ENCODE results near the gene ZNF644. TPM values are rescaled to one million over a fixed set of nuclear protein-coding genes. Genes with fewer than 3 reads are reported as not detected.
A peak's percentile ranks its signal among the peaks of the same experiment; 100 is the strongest.

The ZNF644 gene
- total and polyA plus RNA-seq, 4 experiments from 2014 or later = 53.2 to 76.3 (median 67.5) TPM

DNA sequence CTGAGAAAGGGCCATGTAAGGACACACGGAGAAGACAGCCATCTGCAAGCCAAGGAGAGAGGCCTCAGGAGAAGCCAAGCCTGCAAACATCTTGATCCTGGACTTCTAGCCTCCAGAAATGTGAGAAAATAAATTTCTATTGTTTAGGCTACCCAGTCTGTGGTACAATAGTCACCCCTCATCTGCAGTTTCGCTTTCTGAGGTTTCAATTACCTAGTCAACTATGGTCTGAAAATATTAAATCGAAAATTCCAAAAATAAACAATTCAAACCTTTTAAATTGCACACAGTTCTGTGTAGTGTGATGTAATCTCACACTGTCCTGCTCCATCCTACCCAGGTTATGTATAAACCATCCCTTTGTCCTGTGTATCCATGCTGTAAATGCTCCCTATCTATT is 52.6 kb downstream of the ZNF644 start:
- POLR2A ChIA-PET (ENCODE audit: partially characterized antibody) = no interaction called here
- H3K36me3 ChIP-seq (ENCODE audit: insufficient read depth, low read length) = peaks cover 4% of the 10 kb centered on the region
- intact Hi-C loops (cut with micrococcal nuclease) = no loop called here
- Mint-ChIP-seq H3K4me1 (peaks cover 27 to 57% (median 42%) of the 10 kb centered on the region in 4 donors), H3K9me3 (no peaks in the 10 kb centered on the region), H3K27me3 (no peaks in the 10 kb centered on the region), H3K4me3 (no peak overlapping the region), H3K27ac (peak overlapping the region in 2 of 7 donors; percentile 29 to 74), H3K36me3 (peaks cover 24 to 30% of the 10 kb centered on the region in 2 donors)
- no peaks in the 10 kb centered on the region for H3K9me3 ChIP-seq (ENCODE audit: control insufficient read depth in 1 of 2, low read length in 2 of 2)
- CTCF ChIA-PET (ENCODE audit: partially characterized antibody) = no interaction called here
- no peak overlapping the region for H3K27ac ChIP-seq (ENCODE audit: low read depth, low read length)
- H3K27me3 ChIP-seq (ENCODE audit: insufficient read depth, low read length) = no peaks in the 10 kb centered on the region
- DNase-seq = no peak
- H3K4me1 ChIP-seq (ENCODE audit: insufficient read depth, low read length) = peaks cover 17% of the 10 kb centered on the region
- no peak overlapping the region for H3K4me3 ChIP-seq (ENCODE audit: low read length in 2 of 2)

DNA sequence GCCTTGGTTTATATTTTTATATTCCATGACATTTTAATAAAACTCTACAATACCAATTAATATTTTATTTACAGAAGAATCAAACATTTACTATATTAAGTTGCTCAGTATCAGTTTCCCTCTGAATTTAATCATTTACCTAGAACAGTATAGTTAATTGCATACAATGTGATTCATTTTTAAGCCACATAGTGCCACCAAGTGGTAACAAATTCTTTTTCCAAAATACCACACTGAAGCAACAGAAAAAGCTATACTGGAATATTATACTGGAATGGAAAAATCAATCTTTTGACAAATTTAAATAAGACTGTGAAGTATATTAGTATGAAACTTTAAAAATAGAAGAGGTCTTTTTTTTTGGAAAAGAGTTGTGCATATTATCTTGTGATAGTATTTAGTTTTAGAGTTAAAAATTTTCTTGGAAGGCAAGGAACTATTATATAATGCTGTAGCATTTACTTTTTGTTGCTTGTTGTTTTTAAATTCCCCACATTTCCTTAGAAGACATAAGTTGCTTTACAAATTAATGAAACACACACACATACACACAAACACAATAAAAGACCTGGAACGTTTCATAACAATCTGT is 57.3 kb downstream of the ZNF644 start:
- Mint-ChIP-seq H3K36me3 (peaks cover 9 to 21% of the 10 kb centered on the region in 2 donors), H3K27ac (peak overlapping the region in 1 of 7 donors; percentile 22), H3K9me3 (no peaks in the 10 kb centered on the region), H3K4me1 (peaks cover 31 to 56% (median 47%) of the 10 kb centered on the region in 4 donors), H3K4me3 (no peak overlapping the region), H3K27me3 (no peaks in the 10 kb centered on the region)
- no peaks in the 10 kb centered on the region for H3K36me3 ChIP-seq (ENCODE audit: insufficient read depth, low read length)
- no peak overlapping the region for H3K27ac ChIP-seq (ENCODE audit: low read depth, low read length)
- no peaks in the 10 kb centered on the region for H3K9me3 ChIP-seq (ENCODE audit: control insufficient read depth in 1 of 2, low read length in 2 of 2)
- peaks cover 14% of the 10 kb centered on the region for H3K4me1 ChIP-seq (ENCODE audit: insufficient read depth, low read length)
- no peak overlapping the region for H3K4me3 ChIP-seq (ENCODE audit: low read length in 2 of 2)
- CTCF ChIA-PET (ENCODE audit: partially characterized antibody) = interaction anchor here (0.8 to 2.9 kb wide), 4 partner anchors 243 to 385 kb away, joined by 3 to 18 read pairs (median 4); no protein-coding TSS in a partner anchor
- DNase-seq = peak in 2 of 5 donors; percentile 14 to 15
- POLR2A ChIA-PET (ENCODE audit: partially characterized antibody) = interaction anchor here (1.0 kb wide), 1 partner anchor 57 kb away, joined by 5 read pairs; the partner anchor contains the start of gene ZNF644
- H3K27me3 ChIP-seq (ENCODE audit: insufficient read depth, low read length) = no peaks in the 10 kb centered on the region
- intact Hi-C loops (cut with micrococcal nuclease) = loop anchor here (1.0 kb wide), 1 partner anchor 243 kb away; no protein-coding TSS in a partner anchor

DNA sequence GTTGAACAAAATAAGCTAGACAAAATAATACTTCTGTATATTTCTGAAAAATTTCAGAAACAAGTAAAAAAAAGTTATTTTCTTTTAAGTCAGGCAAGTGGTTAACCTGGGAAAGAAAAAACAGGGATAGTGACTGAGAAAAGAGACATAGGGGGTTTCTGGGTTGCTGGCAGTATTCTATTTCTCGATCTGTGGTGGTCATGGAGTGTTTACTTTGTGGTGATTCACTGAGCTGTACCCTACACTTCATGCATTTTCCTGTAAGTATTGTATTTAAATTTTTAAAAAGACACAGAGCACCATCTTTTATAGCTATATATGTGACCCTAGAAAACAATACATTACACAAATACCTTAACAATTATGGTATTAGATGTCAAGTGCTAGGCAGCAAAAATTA is 58.2 kb downstream of the ZNF644 start:
- peaks cover 33 to 54% (median 45%) of the 10 kb centered on the region in 4 donors for H3K4me1 Mint-ChIP-seq
- H3K27me3 ChIP-seq (ENCODE audit: insufficient read depth, low read length) = no peaks in the 10 kb centered on the region
- H3K27ac Mint-ChIP-seq = peak overlapping the region in 1 of 7 donors; percentile 6
- H3K36me3 ChIP-seq (ENCODE audit: insufficient read depth, low read length) = no peaks in the 10 kb centered on the region
- DNase-seq = no peak
- ChIA-PET POLR2A (ENCODE audit: partially characterized antibody) (interaction anchor here (1.0 kb wide), 1 partner anchor 58 kb away, joined by 5 read pairs; the partner anchor contains the start of gene ZNF644), CTCF (ENCODE audit: partially characterized antibody) (interaction anchor here (0.7 to 2.9 kb wide), 4 partner anchors 242 to 384 kb away, joined by 3 to 18 read pairs (median 4); no protein-coding TSS in a partner anchor)
- no peak overlapping the region for H3K4me3 ChIP-seq (ENCODE audit: low read length in 2 of 2)
- H3K9me3 ChIP-seq (ENCODE audit: control insufficient read depth in 1 of 2, low read length in 2 of 2) = no peaks in the 10 kb centered on the region
- no peak overlapping the region for H3K4me3 Mint-ChIP-seq
- H3K27me3 Mint-ChIP-seq = no peaks in the 10 kb centered on the region
- intact Hi-C loops (cut with micrococcal nuclease) = loop anchor here (1.0 kb wide), 1 partner anchor 242 kb away; no protein-coding TSS in a partner anchor
- peaks cover 5% of the 10 kb centered on the region for H3K4me1 ChIP-seq (ENCODE audit: insufficient read depth, low read length)
- H3K27ac ChIP-seq (ENCODE audit: low read depth, low read length) = no peak overlapping the region
- peaks cover 14 to 23% of the 10 kb centered on the region in 2 donors for H3K36me3 Mint-ChIP-seq
- no peaks in the 10 kb centered on the region for H3K9me3 Mint-ChIP-seq

DNA sequence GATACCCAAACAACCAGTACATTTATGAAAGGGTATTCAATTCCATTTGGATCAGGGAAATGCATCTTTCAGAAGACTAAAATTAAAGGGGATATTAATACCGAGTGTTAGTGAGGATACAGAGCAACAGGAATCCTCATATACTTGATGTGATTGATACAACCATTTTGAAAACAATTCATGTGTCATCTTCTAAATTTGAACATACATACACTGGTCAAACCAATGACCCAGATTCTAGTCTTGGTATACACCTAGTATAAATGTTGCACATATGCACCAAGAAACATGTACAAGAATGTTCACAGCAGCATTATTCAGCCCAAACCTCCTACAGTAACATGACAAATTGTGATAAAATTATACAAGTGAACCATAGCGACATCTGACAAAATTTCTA is 58.6 kb downstream of the ZNF644 start:
- no peaks in the 10 kb centered on the region for H3K9me3 ChIP-seq (ENCODE audit: control insufficient read depth in 1 of 2, low read length in 2 of 2)
- H3K27ac ChIP-seq (ENCODE audit: low read depth, low read length) = no peak overlapping the region
- ChIA-PET POLR2A (ENCODE audit: partially characterized antibody) (no interaction called here), CTCF (ENCODE audit: partially characterized antibody) (interaction anchor here (0.7 to 2.9 kb wide), 3 partner anchors 241 to 384 kb away, joined by 3 to 18 read pairs (median 4); no protein-coding TSS in a partner anchor)
- DNase-seq = no peak
- Mint-ChIP-seq H3K27me3 (no peaks in the 10 kb centered on the region), H3K4me3 (no peak overlapping the region), H3K27ac (peak overlapping the region in 1 of 7 donors; percentile 6), H3K9me3 (peaks cover 0 to 2% (median 0%) of the 10 kb centered on the region in 8 donors), H3K4me1 (peaks cover 36 to 58% (median 49%) of the 10 kb centered on the region in 4 donors), H3K36me3 (peaks cover 17 to 25% of the 10 kb centered on the region in 2 donors)
- H3K27me3 ChIP-seq (ENCODE audit: insufficient read depth, low read length) = no peaks in the 10 kb centered on the region
- intact Hi-C loops (cut with micrococcal nuclease) = no loop called here
- no peaks in the 10 kb centered on the region for H3K36me3 ChIP-seq (ENCODE audit: insufficient read depth, low read length)
- H3K4me3 ChIP-seq (ENCODE audit: low read length in 2 of 2) = no peak overlapping the region
- peaks cover 9% of the 10 kb centered on the region for H3K4me1 ChIP-seq (ENCODE audit: insufficient read depth, low read length)

DNA sequence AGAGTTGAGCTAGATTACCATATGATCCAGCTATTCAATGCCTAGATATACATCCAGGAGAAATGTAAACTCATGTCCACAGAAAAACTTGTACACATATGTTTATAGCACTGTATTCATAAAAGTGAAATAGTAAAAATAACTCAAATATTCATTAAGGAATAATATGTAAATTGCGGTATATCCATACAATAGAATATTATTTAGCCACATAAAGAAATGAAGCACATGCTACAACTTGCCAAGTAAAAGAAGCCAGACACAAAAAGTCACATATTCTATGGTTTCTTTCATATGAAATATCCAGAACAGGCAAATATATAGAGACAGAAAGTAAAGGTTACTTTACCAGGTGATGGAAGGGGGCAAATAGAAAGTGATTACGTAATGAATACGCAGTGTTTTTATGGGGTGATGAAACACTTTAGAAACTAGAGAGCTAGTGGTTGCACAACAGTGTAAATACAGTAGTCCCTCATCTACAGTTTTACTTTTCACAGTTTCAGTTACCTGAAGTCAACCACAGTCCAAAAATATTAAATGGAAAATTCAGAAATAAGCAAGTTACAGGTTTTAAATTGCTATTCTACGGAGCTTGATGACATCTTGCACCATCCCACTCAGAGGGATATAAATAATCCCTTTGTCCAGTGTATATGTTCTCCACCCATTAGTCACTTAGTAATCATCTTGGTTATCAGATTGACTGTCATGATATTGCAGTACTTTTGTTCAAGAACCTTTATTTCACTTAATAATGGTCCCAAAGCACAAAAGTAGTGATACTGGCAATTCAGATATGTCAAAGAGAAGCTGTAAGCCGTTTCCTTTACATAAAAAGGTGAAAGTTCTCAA is 62.3 kb downstream of the ZNF644 start:
- CTCF ChIA-PET (ENCODE audit: partially characterized antibody) = no interaction called here

DNA sequence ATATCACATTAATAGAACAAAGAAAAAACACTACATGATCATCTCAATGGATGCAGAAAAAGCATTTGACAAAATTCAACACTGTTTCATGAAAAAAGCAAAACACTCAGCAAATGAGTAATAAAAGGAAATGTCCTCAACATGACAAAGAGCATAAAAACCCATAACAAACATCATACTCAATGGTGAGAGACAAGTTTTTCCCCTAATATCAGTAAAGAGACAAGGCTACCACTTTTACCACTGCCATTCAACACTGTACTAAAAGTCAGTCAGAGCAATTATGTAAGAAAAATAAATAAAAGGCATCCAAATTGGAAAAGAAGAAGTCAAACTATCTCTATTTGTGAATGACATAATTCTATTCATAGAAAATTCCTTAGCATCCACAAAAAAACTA is 64.3 kb downstream of the ZNF644 start:
- DNase-seq = no peak
- no peaks in the 10 kb centered on the region for H3K27me3 ChIP-seq (ENCODE audit: insufficient read depth, low read length)
- no peak overlapping the region for H3K27ac Mint-ChIP-seq
- ChIA-PET POLR2A (ENCODE audit: partially characterized antibody) (no interaction called here), CTCF (ENCODE audit: partially characterized antibody) (no interaction called here)
- no peak overlapping the region for H3K27ac ChIP-seq (ENCODE audit: low read depth, low read length)
- H3K4me3 Mint-ChIP-seq = peak overlapping the region in 2 of 8 donors; percentile 1 to 13
- H3K9me3 Mint-ChIP-seq = peaks cover 0 to 3% (median 0%) of the 10 kb centered on the region in 8 donors
- H3K9me3 ChIP-seq (ENCODE audit: control insufficient read depth in 1 of 2, low read length in 2 of 2) = no peaks in the 10 kb centered on the region
- no peaks in the 10 kb centered on the region for H3K27me3 Mint-ChIP-seq
- no peaks in the 10 kb centered on the region for H3K36me3 ChIP-seq (ENCODE audit: insufficient read depth, low read length)
- H3K36me3 Mint-ChIP-seq = peaks cover 46% of the 10 kb centered on the region in 2 donors
- H3K4me1 ChIP-seq (ENCODE audit: insufficient read depth, low read length) = peaks cover 15% of the 10 kb centered on the region
- peaks cover 58 to 84% (median 66%) of the 10 kb centered on the region in 4 donors for H3K4me1 Mint-ChIP-seq
- intact Hi-C loops (cut with micrococcal nuclease) = no loop called here
- no peak overlapping the region for H3K4me3 ChIP-seq (ENCODE audit: low read length in 2 of 2)

More for the DNA sequence above, 62.3 kb downstream of the ZNF644 start:
- no peaks in the 10 kb centered on the region for H3K36me3 ChIP-seq (ENCODE audit: insufficient read depth, low read length)
- no peak overlapping the region for H3K27ac ChIP-seq (ENCODE audit: low read depth, low read length)
- H3K9me3 Mint-ChIP-seq = peaks cover 0 to 3% (median 0%) of the 10 kb centered on the region in 8 donors
- no peak for DNase-seq
- peak overlapping the region in 4 of 8 donors; percentile 0 to 31 (median 6) for H3K4me3 Mint-ChIP-seq
- H3K36me3 Mint-ChIP-seq = peaks cover 42 to 46% of the 10 kb centered on the region in 2 donors
- intact Hi-C loops (cut with micrococcal nuclease) = no loop called here
- peaks cover 54 to 72% (median 63%) of the 10 kb centered on the region in 4 donors for H3K4me1 Mint-ChIP-seq
- no peaks in the 10 kb centered on the region for H3K9me3 ChIP-seq (ENCODE audit: control insufficient read depth in 1 of 2, low read length in 2 of 2)
- H3K4me1 ChIP-seq (ENCODE audit: insufficient read depth, low read length) = peaks cover 10% of the 10 kb centered on the region
- peak overlapping the region in 1 of 7 donors; percentile 80 for H3K27ac Mint-ChIP-seq
- H3K4me3 ChIP-seq (ENCODE audit: low read length in 2 of 2) = no peak overlapping the region
- H3K27me3 Mint-ChIP-seq = no peaks in the 10 kb centered on the region
- POLR2A ChIA-PET (ENCODE audit: partially characterized antibody) = no interaction called here
- H3K27me3 ChIP-seq (ENCODE audit: insufficient read depth, low read length) = no peaks in the 10 kb centered on the region

DNA sequence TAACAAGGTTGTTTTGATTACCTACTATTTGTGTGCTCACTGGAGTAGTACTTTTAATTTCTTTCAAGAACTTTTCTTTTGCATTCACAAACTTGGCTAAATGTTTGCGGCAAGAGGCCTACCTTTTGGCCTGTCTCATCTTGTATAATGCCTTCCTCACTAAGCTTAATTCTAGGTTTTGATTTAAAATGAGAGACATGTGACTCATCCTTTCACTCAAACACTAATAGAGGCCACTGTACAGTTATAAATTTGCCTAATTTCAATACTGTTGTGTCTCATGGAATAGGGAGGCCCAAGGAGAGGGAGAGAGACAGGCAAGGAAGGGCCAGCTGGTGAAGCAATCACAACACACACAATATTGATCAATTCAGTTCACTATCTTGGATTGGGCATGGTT is 66.1 kb downstream of the ZNF644 start:
- Histone ChIP-seq H3K9me3 (ENCODE audit: control insufficient read depth in 1 of 2, low read length in 2 of 2) (no peaks in the 10 kb centered on the region), H3K27me3 (ENCODE audit: insufficient read depth, low read length) (no peaks in the 10 kb centered on the region), H3K36me3 (ENCODE audit: insufficient read depth, low read length) (no peaks in the 10 kb centered on the region), H3K4me3 (ENCODE audit: low read length in 2 of 2) (no peak overlapping the region), H3K4me1 (ENCODE audit: insufficient read depth, low read length) (peaks cover 32% of the 10 kb centered on the region), H3K27ac (ENCODE audit: low read depth, low read length) (no peak overlapping the region)
- ChIA-PET POLR2A (ENCODE audit: partially characterized antibody) (no interaction called here), CTCF (ENCODE audit: partially characterized antibody) (interaction anchor here (1.0 kb wide), 1 partner anchor 234 kb away, joined by 4 read pairs; no protein-coding TSS in a partner anchor)
- Mint-ChIP-seq H3K4me3 (peak overlapping the region in 1 of 8 donors; percentile 23), H3K36me3 (peaks cover 43 to 50% of the 10 kb centered on the region in 2 donors), H3K27me3 (no peaks in the 10 kb centered on the region), H3K27ac (peak overlapping the region in 2 of 7 donors; percentile 57 to 76), H3K9me3 (peaks cover 0 to 3% (median 0%) of the 10 kb centered on the region in 8 donors), H3K4me1 (peaks cover 66 to 94% (median 76%) of the 10 kb centered on the region in 4 donors)
- intact Hi-C loops (cut with micrococcal nuclease) = no loop called here
- no peak for DNase-seq

All from CD4-positive, alpha-beta memory T cell (primary cell).